WTC11 (cell line): Measurements from ENCODE around the gene CDK5. TPM values are rescaled to one million over a fixed set of nuclear protein-coding genes. Genes with fewer than 3 reads are reported as not detected.

Source experiments
- ATAC-seq: fragments of 200-7000 bp; cut with Tn5 transposase; 2 replicates; pipeline ENCODE4 v1.10.0; 2021; ENCODE audit warnings: mild to moderate bottlenecking, moderate library complexity
- CTCF ChIA-PET: fragments of 300-600 bp; sonication (Branson Sonifier 250); formaldehyde crosslinking; loops from one replicate; lab custom pipeline; 2021; ENCODE audit warnings: antibody characterized with exemption; lab: Charles Lee
- POLR2A ChIA-PET: fragments of 350-600 bp; sonication (Branson Sonifier 250); formaldehyde crosslinking; loops from one replicate; lab custom pipeline; 2021; ENCODE audit warnings: antibody characterized with exemption; lab: Charles Lee
- DNase-seq: peaks from one replicate; pipeline ENCODE4 v3.0.0; 2021; ENCODE audit warnings: low spot score
- H3K27ac Mint-ChIP-seq: 2 replicates; pipeline ENCODE4 v1.8.0; 2021; ENCODE audit warnings: mixed read lengths
- H3K27me3 Mint-ChIP-seq: 2 replicates; pipeline ENCODE4 v1.8.0; 2021; ENCODE audit warnings: low read depth, mild to moderate bottlenecking, moderate library complexity, mixed read lengths
- H3K36me3 Mint-ChIP-seq: 2 replicates; pipeline ENCODE4 v1.8.0; 2021; ENCODE audit warnings: mixed read lengths
- H3K4me1 Mint-ChIP-seq: 2 replicates; pipeline ENCODE4 v1.8.0; 2022; ENCODE audit warnings: mixed read lengths
- H3K4me3 Mint-ChIP-seq: 2 replicates; pipeline ENCODE4 v1.8.0; 2021; ENCODE audit warnings: mild to moderate bottlenecking, moderate library complexity, mixed read lengths
- H3K9me3 Mint-ChIP-seq: 2 replicates; pipeline ENCODE4 v1.8.0; 2021; ENCODE audit warnings: mixed read lengths
- CREM ChIP-seq: sonication (generic); formaldehyde crosslinking; IDR thresholded peaks from 2 replicates; pipeline ENCODE4 v1.8.1; 2022; ENCODE audit warnings: mild to moderate bottlenecking, missing genetic modification reagents, moderate library complexity
- EMX1 ChIP-seq: fragments of 250-450 bp; sonication (Bioruptor Pico); IDR thresholded peaks from 2 replicates; pipeline ENCODE4 v1.8.0; 2021; ENCODE audit warnings: mild to moderate bottlenecking
- ESRRA ChIP-seq: sonication (generic); formaldehyde crosslinking; IDR thresholded peaks from 2 replicates; pipeline ENCODE4 v1.8.1; 2022; ENCODE audit warnings: mild to moderate bottlenecking, missing genetic modification reagents, borderline replicate concordance
- IRF2 ChIP-seq: sonication (generic); formaldehyde crosslinking; IDR thresholded peaks from 2 replicates; pipeline ENCODE4 v1.8.0; 2022; ENCODE audit warnings: low read depth, missing genetic modification reagents, borderline replicate concordance
- KAT7 ChIP-seq: sonication (generic); formaldehyde crosslinking; IDR thresholded peaks from 2 replicates; pipeline ENCODE4 v1.8.1; 2023; ENCODE audit warnings: missing genetic modification reagents, mild to moderate bottlenecking, borderline replicate concordance
- NFATC4 ChIP-seq: fragments of 250-450 bp; sonication (Bioruptor Pico); IDR thresholded peaks from 2 replicates; pipeline ENCODE4 v1.9.0; 2021; ENCODE audit warnings: mild to moderate bottlenecking
- NFYB ChIP-seq: sonication (generic); formaldehyde crosslinking; conservative IDR thresholded peaks from 2 replicates; pipeline ENCODE4 v1.8.0; 2022; ENCODE audit warnings: low read depth, missing genetic modification reagents
- NR1H2 ChIP-seq: sonication (generic); formaldehyde crosslinking; IDR thresholded peaks from 2 replicates; pipeline ENCODE4 v1.9.0; 2021; ENCODE audit warnings: mild to moderate bottlenecking, moderate library complexity, missing genetic modification reagents
- NR3C1 ChIP-seq: sonication (generic); formaldehyde crosslinking; conservative IDR thresholded peaks from 2 replicates; pipeline ENCODE4 v1.8.1; 2023; ENCODE audit warnings: low read depth, mild to moderate bottlenecking, missing genetic modification reagents
- TEAD4 ChIP-seq: sonication (generic); formaldehyde crosslinking; IDR thresholded peaks from 2 replicates; pipeline ENCODE4 v1.8.0; 2022; ENCODE audit warnings: mild to moderate bottlenecking, missing genetic modification reagents
- ZNF138 ChIP-seq: sonication (generic); formaldehyde crosslinking; conservative IDR thresholded peaks from 2 replicates; pipeline ENCODE4 v1.8.1; 2022; ENCODE audit warnings: mild to moderate bottlenecking, moderate library complexity, missing genetic modification reagents
- ZNF317 ChIP-seq: sonication (generic); formaldehyde crosslinking; IDR thresholded peaks from 2 replicates; pipeline ENCODE4 v1.8.1; 2023; ENCODE audit warnings: low read depth, mild to moderate bottlenecking, moderate library complexity, missing genetic modification reagents, borderline replicate concordance
- total RNA-seq: library from RNA; stranded (reverse); gene quantifications from 3 replicates; pipeline ENCODE4 v1.2.3, GENCODE V29; 2021
- TF ChIP-seq, protein P1 (sequence below): sonication (generic); formaldehyde crosslinking; IDR thresholded peaks from 2 replicates; pipeline ENCODE4 v1.8.1; 2022; ENCODE audit warnings: missing genetic modification reagents, borderline replicate concordance
- TF ChIP-seq, protein P2 (sequence below): sonication (generic); formaldehyde crosslinking; IDR thresholded peaks from 2 replicates; pipeline ENCODE4 v1.8.0; 2022; ENCODE audit warnings: mild to moderate bottlenecking, missing genetic modification reagents
- TF ChIP-seq, protein P3 (sequence below): fragments of 250-450 bp; sonication (Bioruptor Pico); conservative IDR thresholded peaks from 2 replicates; pipeline ENCODE4 v1.9.0; 2021; ENCODE audit warnings: mild to moderate bottlenecking
- TF ChIP-seq, protein P4 (sequence below): sonication (generic); formaldehyde crosslinking; IDR thresholded peaks from 2 replicates; pipeline ENCODE4 v1.8.1; 2023; ENCODE audit warnings: mild to moderate bottlenecking, missing genetic modification reagents, borderline replicate concordance
- TF ChIP-seq, protein P5 (sequence below): sonication (generic); formaldehyde crosslinking; IDR thresholded peaks from 2 replicates; pipeline ENCODE4 v1.8.0; 2023; ENCODE audit warnings: missing genetic modification reagents
- TF ChIP-seq, protein P6 (sequence below): sonication (generic); formaldehyde crosslinking; IDR thresholded peaks from 2 replicates; pipeline ENCODE4 v1.8.1; 2022; ENCODE audit warnings: mild to moderate bottlenecking, moderate library complexity, missing genetic modification reagents
- TF ChIP-seq, protein P7 (sequence below): fragments of 200-600 bp; IDR thresholded peaks from 2 replicates; pipeline ENCODE4 v1.8.0; 2022; ENCODE audit warnings: antibody characterized with exemption

The CDK5 gene
- total RNA-seq, 1 experiment from 2014 or later, result 27.8 TPM

DNA sequence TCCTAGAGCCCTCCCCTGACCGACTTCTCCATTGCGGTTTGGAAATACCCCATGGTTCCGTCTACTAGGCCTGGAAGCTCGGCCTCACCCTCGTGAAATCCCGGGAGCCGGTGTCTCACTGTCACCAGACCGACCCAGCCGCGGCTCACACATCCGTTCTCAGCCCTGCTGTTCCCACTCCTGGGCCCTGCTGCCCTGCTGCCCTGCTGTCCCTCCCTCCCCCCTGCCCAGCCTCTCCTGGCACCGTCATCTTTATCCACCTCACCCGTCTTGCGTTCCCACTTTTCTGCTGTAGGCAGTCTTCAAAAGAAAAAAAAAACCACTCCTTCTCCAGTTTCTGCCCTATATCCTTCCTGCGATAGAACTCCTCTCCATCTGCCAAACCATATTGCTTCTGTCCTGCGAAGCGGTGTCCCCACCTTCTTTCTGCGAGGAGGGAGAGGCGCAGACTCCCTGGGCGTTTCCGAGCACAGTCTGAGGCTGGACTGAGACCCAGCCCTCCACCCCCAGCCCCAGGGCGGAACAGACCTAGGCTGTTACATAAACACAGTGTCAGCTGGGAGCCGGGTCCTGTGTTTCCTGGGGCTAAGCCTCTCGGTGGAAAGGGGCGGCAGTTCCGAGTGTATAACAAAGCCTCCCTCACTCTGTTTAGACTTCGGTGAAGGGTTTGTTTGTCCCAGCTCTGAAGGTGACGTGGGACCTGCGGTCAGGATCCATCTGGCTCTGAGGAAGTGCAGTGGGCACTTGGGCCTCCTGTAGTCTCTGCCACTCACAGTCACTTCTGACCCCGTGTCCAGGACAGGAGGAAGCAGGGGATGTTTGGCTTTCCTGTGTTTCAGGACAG is 31.4 kb upstream of the CDK5 start:
- H3K27ac Mint-ChIP-seq, result peak overlapping the region; percentile 88
- no peaks in the 10 kb centered on the region for H3K9me3 Mint-ChIP-seq
- POLR2A ChIA-PET, result interaction anchor here (1.1 to 2.0 kb wide), 3 partner anchors 20 to 38 kb away, joined by 3 to 9 read pairs (median 5); no protein-coding TSS in a partner anchor
- peaks cover 51% of the 10 kb centered on the region for H3K4me1 Mint-ChIP-seq
- peak; percentile 37 for DNase-seq
- CTCF ChIA-PET, result interaction anchor here (1.0 to 10.4 kb wide), 6 partner anchors 15 to 79 kb away, joined by 3 to 118 read pairs (median 5); partner anchors contain the start of gene GBX1
- H3K4me3 Mint-ChIP-seq, result peak overlapping the region; percentile 67
- H3K27me3 Mint-ChIP-seq, result peaks cover 18% of the 10 kb centered on the region
- peaks cover 10% of the 10 kb centered on the region for H3K36me3 Mint-ChIP-seq
- TF ChIP-seq KAT7 (CRISPR knock-in tag) (no peak), NFYB (CRISPR knock-in tag) (no peak), EMX1 (no peak), CREM (CRISPR knock-in tag) (no peak), ZNF317 (CRISPR knock-in tag) (no peak), NR3C1 (CRISPR knock-in tag) (no peak), TEAD4 (CRISPR knock-in tag) (no peak), ZNF138 (CRISPR knock-in tag) (no peak), NR1H2 (CRISPR knock-in tag) (no peak), NFATC4 (no peak), IRF2 (CRISPR knock-in tag) (no peak), ESRRA (CRISPR knock-in tag) (no peak)
- TF ChIP-seq, protein P1, sequence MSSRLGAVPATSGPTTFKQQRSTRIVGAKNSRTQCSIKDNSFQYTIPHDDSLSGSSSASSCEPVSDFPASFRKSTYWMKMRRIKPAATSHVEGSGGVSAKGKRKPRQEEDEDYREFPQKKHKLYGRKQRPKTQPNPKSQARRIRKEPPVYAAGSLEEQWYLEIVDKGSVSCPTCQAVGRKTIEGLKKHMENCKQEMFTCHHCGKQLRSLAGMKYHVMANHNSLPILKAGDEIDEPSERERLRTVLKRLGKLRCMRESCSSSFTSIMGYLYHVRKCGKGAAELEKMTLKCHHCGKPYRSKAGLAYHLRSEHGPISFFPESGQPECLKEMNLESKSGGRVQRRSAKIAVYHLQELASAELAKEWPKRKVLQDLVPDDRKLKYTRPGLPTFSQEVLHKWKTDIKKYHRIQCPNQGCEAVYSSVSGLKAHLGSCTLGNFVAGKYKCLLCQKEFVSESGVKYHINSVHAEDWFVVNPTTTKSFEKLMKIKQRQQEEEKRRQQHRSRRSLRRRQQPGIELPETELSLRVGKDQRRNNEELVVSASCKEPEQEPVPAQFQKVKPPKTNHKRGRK (CRISPR knock-in tag), result no peak
- TF ChIP-seq, protein P2, sequence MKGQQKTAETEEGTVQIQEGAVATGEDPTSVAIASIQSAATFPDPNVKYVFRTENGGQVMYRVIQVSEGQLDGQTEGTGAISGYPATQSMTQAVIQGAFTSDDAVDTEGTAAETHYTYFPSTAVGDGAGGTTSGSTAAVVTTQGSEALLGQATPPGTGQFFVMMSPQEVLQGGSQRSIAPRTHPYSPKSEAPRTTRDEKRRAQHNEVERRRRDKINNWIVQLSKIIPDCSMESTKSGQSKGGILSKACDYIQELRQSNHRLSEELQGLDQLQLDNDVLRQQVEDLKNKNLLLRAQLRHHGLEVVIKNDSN, result no peak
- TF ChIP-seq, protein P3, sequence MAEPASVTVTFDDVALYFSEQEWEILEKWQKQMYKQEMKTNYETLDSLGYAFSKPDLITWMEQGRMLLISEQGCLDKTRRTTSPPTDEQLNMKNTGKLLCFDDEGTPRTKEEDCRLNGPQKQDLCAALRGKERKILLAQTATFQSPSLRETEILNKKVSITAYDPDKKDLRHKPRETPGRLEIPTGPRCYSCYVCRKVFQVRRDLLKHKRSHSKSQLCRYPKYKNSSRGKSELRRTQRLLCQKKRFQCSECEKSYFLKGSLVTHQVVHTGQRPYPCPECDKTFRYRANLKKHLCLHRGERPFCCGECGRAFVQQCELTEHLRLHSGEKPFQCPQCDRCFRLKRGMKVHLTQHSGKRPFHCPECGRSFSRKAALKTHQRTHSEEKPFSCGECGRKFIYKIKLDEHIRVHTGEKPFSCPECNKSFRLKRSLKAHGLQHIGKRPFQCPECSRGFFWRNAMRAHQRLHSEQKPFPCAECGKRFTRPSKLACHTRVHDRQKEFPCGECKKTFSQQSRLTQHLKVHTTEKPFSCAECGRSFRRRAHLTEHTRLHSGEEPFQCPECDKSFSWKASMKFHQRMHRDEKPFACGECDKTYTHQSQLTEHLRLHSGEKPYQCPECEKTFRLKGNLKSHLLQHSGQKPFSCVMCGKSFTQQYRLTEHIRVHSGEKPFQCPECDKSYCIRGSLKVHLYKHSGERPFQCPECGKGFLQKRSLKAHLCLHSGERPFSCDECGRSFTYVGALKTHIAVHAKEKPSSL, result no peak
- TF ChIP-seq, protein P4, sequence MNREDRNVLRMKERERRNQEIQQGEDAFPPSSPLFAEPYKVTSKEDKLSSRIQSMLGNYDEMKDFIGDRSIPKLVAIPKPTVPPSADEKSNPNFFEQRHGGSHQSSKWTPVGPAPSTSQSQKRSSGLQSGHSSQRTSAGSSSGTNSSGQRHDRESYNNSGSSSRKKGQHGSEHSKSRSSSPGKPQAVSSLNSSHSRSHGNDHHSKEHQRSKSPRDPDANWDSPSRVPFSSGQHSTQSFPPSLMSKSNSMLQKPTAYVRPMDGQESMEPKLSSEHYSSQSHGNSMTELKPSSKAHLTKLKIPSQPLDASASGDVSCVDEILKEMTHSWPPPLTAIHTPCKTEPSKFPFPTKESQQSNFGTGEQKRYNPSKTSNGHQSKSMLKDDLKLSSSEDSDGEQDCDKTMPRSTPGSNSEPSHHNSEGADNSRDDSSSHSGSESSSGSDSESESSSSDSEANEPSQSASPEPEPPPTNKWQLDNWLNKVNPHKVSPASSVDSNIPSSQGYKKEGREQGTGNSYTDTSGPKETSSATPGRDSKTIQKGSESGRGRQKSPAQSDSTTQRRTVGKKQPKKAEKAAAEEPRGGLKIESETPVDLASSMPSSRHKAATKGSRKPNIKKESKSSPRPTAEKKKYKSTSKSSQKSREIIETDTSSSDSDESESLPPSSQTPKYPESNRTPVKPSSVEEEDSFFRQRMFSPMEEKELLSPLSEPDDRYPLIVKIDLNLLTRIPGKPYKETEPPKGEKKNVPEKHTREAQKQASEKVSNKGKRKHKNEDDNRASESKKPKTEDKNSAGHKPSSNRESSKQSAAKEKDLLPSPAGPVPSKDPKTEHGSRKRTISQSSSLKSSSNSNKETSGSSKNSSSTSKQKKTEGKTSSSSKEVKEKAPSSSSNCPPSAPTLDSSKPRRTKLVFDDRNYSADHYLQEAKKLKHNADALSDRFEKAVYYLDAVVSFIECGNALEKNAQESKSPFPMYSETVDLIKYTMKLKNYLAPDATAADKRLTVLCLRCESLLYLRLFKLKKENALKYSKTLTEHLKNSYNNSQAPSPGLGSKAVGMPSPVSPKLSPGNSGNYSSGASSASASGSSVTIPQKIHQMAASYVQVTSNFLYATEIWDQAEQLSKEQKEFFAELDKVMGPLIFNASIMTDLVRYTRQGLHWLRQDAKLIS (CRISPR knock-in tag), result no peak
- TF ChIP-seq, protein P5, sequence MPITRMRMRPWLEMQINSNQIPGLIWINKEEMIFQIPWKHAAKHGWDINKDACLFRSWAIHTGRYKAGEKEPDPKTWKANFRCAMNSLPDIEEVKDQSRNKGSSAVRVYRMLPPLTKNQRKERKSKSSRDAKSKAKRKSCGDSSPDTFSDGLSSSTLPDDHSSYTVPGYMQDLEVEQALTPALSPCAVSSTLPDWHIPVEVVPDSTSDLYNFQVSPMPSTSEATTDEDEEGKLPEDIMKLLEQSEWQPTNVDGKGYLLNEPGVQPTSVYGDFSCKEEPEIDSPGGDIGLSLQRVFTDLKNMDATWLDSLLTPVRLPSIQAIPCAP (CRISPR knock-in tag), result no peak
- TF ChIP-seq, protein P6, sequence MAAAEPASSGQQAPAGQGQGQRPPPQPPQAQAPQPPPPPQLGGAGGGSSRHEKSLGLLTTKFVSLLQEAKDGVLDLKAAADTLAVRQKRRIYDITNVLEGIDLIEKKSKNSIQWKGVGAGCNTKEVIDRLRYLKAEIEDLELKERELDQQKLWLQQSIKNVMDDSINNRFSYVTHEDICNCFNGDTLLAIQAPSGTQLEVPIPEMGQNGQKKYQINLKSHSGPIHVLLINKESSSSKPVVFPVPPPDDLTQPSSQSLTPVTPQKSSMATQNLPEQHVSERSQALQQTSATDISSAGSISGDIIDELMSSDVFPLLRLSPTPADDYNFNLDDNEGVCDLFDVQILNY (CRISPR knock-in tag), result no peak
- TF ChIP-seq, protein P7, sequence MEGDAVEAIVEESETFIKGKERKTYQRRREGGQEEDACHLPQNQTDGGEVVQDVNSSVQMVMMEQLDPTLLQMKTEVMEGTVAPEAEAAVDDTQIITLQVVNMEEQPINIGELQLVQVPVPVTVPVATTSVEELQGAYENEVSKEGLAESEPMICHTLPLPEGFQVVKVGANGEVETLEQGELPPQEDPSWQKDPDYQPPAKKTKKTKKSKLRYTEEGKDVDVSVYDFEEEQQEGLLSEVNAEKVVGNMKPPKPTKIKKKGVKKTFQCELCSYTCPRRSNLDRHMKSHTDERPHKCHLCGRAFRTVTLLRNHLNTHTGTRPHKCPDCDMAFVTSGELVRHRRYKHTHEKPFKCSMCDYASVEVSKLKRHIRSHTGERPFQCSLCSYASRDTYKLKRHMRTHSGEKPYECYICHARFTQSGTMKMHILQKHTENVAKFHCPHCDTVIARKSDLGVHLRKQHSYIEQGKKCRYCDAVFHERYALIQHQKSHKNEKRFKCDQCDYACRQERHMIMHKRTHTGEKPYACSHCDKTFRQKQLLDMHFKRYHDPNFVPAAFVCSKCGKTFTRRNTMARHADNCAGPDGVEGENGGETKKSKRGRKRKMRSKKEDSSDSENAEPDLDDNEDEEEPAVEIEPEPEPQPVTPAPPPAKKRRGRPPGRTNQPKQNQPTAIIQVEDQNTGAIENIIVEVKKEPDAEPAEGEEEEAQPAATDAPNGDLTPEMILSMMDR, result no peak
- ATAC-seq, result peak; percentile 2; the same call in 1 of the 2 replicates
